ENCODE results near the gene EN2.

Gene EN2

GRCh38 chr7:155470186-155470487, 12.2 kb downstream of the EN2 start:
- no peak for DNase-seq (ENCODE audit: low read depth)
- TF ChIP-seq CTCF (conservative IDR thresholded peaks at IDR 0.05; ENCODE audit: low read depth, low read length) = no peak
- H3K4me3 ChIP-seq (ENCODE audit: low read depth, low read length) = no peak overlapping the region

- no peak overlapping the region for H3K4me3 ChIP-seq (ENCODE audit: low read depth, low read length)
- no peak for TF ChIP-seq CTCF (conservative IDR thresholded peaks at IDR 0.05; ENCODE audit: low read depth, low read length)
- no peak for DNase-seq (ENCODE audit: low read depth)
These were observed 13.0 kb downstream of the EN2 start for GRCh38 chr7:155470686-155471638.

GRCh38 chr7:155471718-155472117, 13.8 kb downstream of the EN2 start:
- no peak overlapping the region for H3K4me3 ChIP-seq (ENCODE audit: low read depth, low read length)
- DNase-seq (ENCODE audit: low read depth) = no peak
- no peak for TF ChIP-seq CTCF (conservative IDR thresholded peaks at IDR 0.05; ENCODE audit: low read depth, low read length)

GRCh38 chr7:155477476-155477875, 19.5 kb downstream of the EN2 start:
- H3K4me3 ChIP-seq (ENCODE audit: low read depth, low read length) = no peak overlapping the region
- no peak for DNase-seq (ENCODE audit: low read depth)
- no peak for TF ChIP-seq CTCF (conservative IDR thresholded peaks at IDR 0.05; ENCODE audit: low read depth, low read length)

- no peak for DNase-seq (ENCODE audit: low read depth)
- H3K4me3 ChIP-seq (ENCODE audit: low read depth, low read length) = no peak overlapping the region
- no peak for TF ChIP-seq CTCF (conservative IDR thresholded peaks at IDR 0.05; ENCODE audit: low read depth, low read length)
These were observed 23.8 kb downstream of the EN2 start for GRCh38 chr7:155481764-155482163.

- no peak overlapping the region for H3K4me3 ChIP-seq (ENCODE audit: low read depth, low read length)
- no peak for DNase-seq (ENCODE audit: low read depth)
- no peak for TF ChIP-seq CTCF (conservative IDR thresholded peaks at IDR 0.05; ENCODE audit: low read depth, low read length)
These were observed 24.7 kb downstream of the EN2 start for GRCh38 chr7:155482511-155483183.
